Endothelial cell of umbilical vein (primary cell): ENCODE data around the gene AP2B1. TPM values are rescaled to one million over a fixed set of nuclear protein-coding genes. Genes with fewer than 3 reads are reported as not detected.

Experiments used
- BruUV-seq: library from RNA; stranded (reverse); fragments of 400-500 nt; replicated peaks from 2 replicates; lab custom pipeline; 2021; lab: Mats Ljungman, UMichigan
- CTCF ChIA-PET: fragments of 300-600, 350-600 bp; sonication (Branson Sonifier 250); formaldehyde crosslinking; loops from one replicate; lab custom pipeline; 2021; ENCODE audit warnings: antibody characterized with exemption, inconsistent platforms; lab: Charles Lee
- POLR2A ChIA-PET: fragments of 300-600, 350-600 bp; sonication (Branson Sonifier 250); formaldehyde crosslinking; loops from one replicate; lab custom pipeline; 2021; ENCODE audit warnings: antibody characterized with exemption, inconsistent platforms; lab: Charles Lee
- DNase-seq: peaks from one replicate; pipeline ENCODE4 v3.0.0-alpha.2; 2011; ENCODE audit warnings: low read depth, low spot score
- FAIRE-seq: peaks from 2 replicates; lab custom pipeline; 2011; peaks lifted over from hg19 to GRCh38; lab: Jason Lieb, UNC
- H2AFZ ChIP-seq: 2 replicates; pipeline ENCODE4 v1.6.0; 2012; ENCODE audit warnings: low read depth, low read length, control low read depth, inconsistent platforms
- H3K27ac ChIP-seq: 2 replicates; pipeline ENCODE4 v1.5.1; 2011; ENCODE audit warnings: low read depth, mild to moderate bottlenecking, control low read depth, low read length, moderate library complexity; ENCODE audit not compliant: insufficient read depth
- H3K27me3 ChIP-seq, 2 experiments: 2 replicates each; pipeline versions ENCODE4 v1.6.0 to v1.6.1; 2011; ENCODE audit warnings: low read length in 2 of 2, mixed read lengths in 1 of 2; ENCODE audit not compliant: control insufficient read depth in 2 of 2, insufficient read depth in 2 of 2
- H3K36me3 ChIP-seq, 2 experiments: 2 replicates in 1 of 2; 3 replicates in 1 of 2; pipeline ENCODE4 v1.5.1; 2011; ENCODE audit warnings: low read length in 2 of 2, mild to moderate bottlenecking in 1 of 2, moderate library complexity in 1 of 2; ENCODE audit not compliant: control insufficient read depth in 2 of 2, insufficient read depth in 2 of 2; ENCODE audit errors: extremely low read depth in 1 of 2
- H3K4me1 ChIP-seq: 3 replicates; pipeline ENCODE4 v1.5.1; 2011; ENCODE audit warnings: mild to moderate bottlenecking, low read length; ENCODE audit not compliant: control insufficient read depth, insufficient read depth; ENCODE audit errors: extremely low read depth
- H3K4me2 ChIP-seq: 2 replicates; pipeline ENCODE4 v1.6.1; 2011; ENCODE audit warnings: low read length, control low read depth, mixed read lengths; ENCODE audit not compliant: insufficient read depth
- H3K4me3 ChIP-seq, 3 experiments: fragments of 200-600 bp in 1 of 3; sonication (generic), shearing (Covaris generic) in 1 of 3; replicated peaks in 1 of 3; 2 replicates each; pipeline ENCODE4 v1.5.1; 2011 to 2016; ENCODE audit warnings: control low read depth in 3 of 3, low read length in 3 of 3, mild to moderate bottlenecking in 2 of 3, inconsistent platforms in 1 of 3, low read depth in 1 of 3, moderate library complexity in 1 of 3; ENCODE audit not compliant: insufficient read depth in 1 of 3
- H3K79me2 ChIP-seq: 2 replicates; pipeline ENCODE4 v1.6.0; 2012; ENCODE audit warnings: low read length, inconsistent platforms; ENCODE audit not compliant: control insufficient read depth, insufficient read depth
- H3K9ac ChIP-seq: replicated peaks from 2 replicates; pipeline ENCODE3; 2011; ENCODE audit warnings: low read length, control low read depth; ENCODE audit not compliant: insufficient read depth; ENCODE audit errors: extremely low read depth
- H3K9me1 ChIP-seq: replicated peaks from 3 replicates; pipeline ENCODE4 v1.6.0; 2011; ENCODE audit warnings: mild to moderate bottlenecking, low read length; ENCODE audit not compliant: control insufficient read depth, insufficient read depth; ENCODE audit errors: extremely low read depth
- H3K9me3 ChIP-seq: replicated peaks from 2 replicates; pipeline ENCODE4 v1.5.1; 2012; ENCODE audit warnings: low read length, inconsistent platforms; ENCODE audit not compliant: control insufficient read depth, insufficient read depth
- H4K20me1 ChIP-seq: replicated peaks from 2 replicates; pipeline ENCODE3; 2011; ENCODE audit warnings: mild to moderate bottlenecking, low read length; ENCODE audit not compliant: control insufficient read depth, insufficient read depth; ENCODE audit errors: extremely low read depth
- CTCF ChIP-seq, 2 donors: IDR thresholded peaks; 1 replicate in 1 of 2; 2 replicates in 1 of 2; pipeline ENCODE4 v1.5.1; 2011; ENCODE audit warnings: low read length in 2 of 2, mild to moderate bottlenecking in 2 of 2, moderate library complexity in 2 of 2, control low read depth in 1 of 2, inconsistent platforms in 1 of 2, low read depth in 1 of 2; ENCODE audit not compliant: insufficient read depth in 1 of 2; ENCODE audit errors: extremely low read depth in 1 of 2
- EZH2 ChIP-seq: IDR thresholded peaks from 2 replicates; pipeline ENCODE4 v1.6.1; 2012; ENCODE audit warnings: borderline replicate concordance, low read depth, mild to moderate bottlenecking, moderate library complexity, low read length, inconsistent platforms; ENCODE audit not compliant: severe bottlenecking
- FOS ChIP-seq: IDR thresholded peaks from 2 replicates; pipeline ENCODE4 v1.6.1; 2011; ENCODE audit warnings: mild to moderate bottlenecking, low read length, moderate library complexity, borderline replicate concordance; ENCODE audit not compliant: insufficient read depth
- GATA2 ChIP-seq: IDR thresholded peaks from 2 replicates; pipeline ENCODE4 v1.7.0; 2011; ENCODE audit warnings: low read depth, mild to moderate bottlenecking, moderate library complexity, mixed read lengths, low read length; ENCODE audit not compliant: insufficient read length, insufficient read depth
- JUN ChIP-seq: IDR thresholded peaks from 2 replicates; pipeline ENCODE4 v1.6.1; 2011; ENCODE audit warnings: borderline replicate concordance, low read depth; ENCODE audit not compliant: insufficient read length, insufficient read depth
- MAX ChIP-seq: IDR thresholded peaks from 2 replicates; pipeline ENCODE4 v1.6.1; 2011; ENCODE audit not compliant: insufficient read depth, insufficient read length
- MYC ChIP-seq: IDR thresholded peaks from one replicate; pipeline ENCODE4 v1.6.1; 2011; ENCODE audit warnings: mild to moderate bottlenecking, low read depth, low read length
- POLR2A ChIP-seq: IDR thresholded peaks from 2 replicates; pipeline ENCODE4 v1.6.1; 2012; ENCODE audit warnings: low read depth, mild to moderate bottlenecking, control low read depth, low read length
- POLR2AphosphoS5 ChIP-seq: IDR thresholded peaks from 2 replicates; pipeline ENCODE4 v1.6.1; 2012; ENCODE audit warnings: low read depth, mild to moderate bottlenecking, control low read depth, low read length, moderate library complexity; ENCODE audit not compliant: insufficient read depth
- dilution Hi-C: fragments of 300-500 bp; cut with MboI; formaldehyde crosslinking; loops from one replicate; pipeline ENCODE4 v1.15.0; 2019; ENCODE audit warnings: low sequenced_read_pairs; ENCODE audit not compliant: extremely low pct_ligation_motif_present
- intact Hi-C: fragments of 100-400 bp; cut with micrococcal nuclease; formaldehyde crosslinking; loops from one replicate; pipeline ENCODE4 v1.10.0; 2022
- polyA plus RNA-seq, 4 experiments: library from polyadenylated mRNA; depleted of rRNA in 3 of 4; stranded (reverse) in 3 of 4; unstranded in 1 of 4; fragments of >200 nt; gene quantifications; 2 replicates each; pipeline versions ENCODE4 v1.2.1 to v1.2.3, GENCODE V29; 2011 to 2012; ENCODE audit warnings: missing spikeins in 1 of 4
- total RNA-seq: library from RNA; stranded (reverse); gene quantifications from 2 replicates; pipeline ENCODE4 v1.2.3, GENCODE V29; 2021

The AP2B1 gene
- total and polyA plus RNA-seq, 2 donors (not counting 3 experiments of a cell fraction or from before 2014, with no cell fraction given), result 106 to 198 TPM

- POLR2A ChIA-PET, result no interaction called here
These were observed 9.6 kb downstream of the AP2B1 start for GRCh38 chr17:35596530-35597233.

GRCh38 chr17:35597604-35598003, 10.5 kb downstream of the AP2B1 start:
- no peak overlapping the region for H3K27ac ChIP-seq
- TF ChIP-seq POLR2A, result no peak
- TF ChIP-seq GATA2, result no peak
- no peak for TF ChIP-seq JUN
- TF ChIP-seq MAX, result no peak
- TF ChIP-seq EZH2, result no peak
- no peak for TF ChIP-seq CTCF (IDR thresholded peaks at IDR 0.05; ENCODE audit: extremely low read depth in 1 of 2, insufficient read depth in 1 of 2, low read depth in 1 of 2, low read length in 2 of 2)
- TF ChIP-seq FOS, result no peak
- no peak for TF ChIP-seq MYC
- TF ChIP-seq POLR2AphosphoS5, result no peak
- no peaks in the 10 kb centered on the region for H3K27me3 ChIP-seq
- H3K36me3 ChIP-seq, result peaks cover 25 to 33% of the 10 kb centered on the region in 2 experiments
- ChIA-PET CTCF (interaction anchor here (0.7 to 1.4 kb wide), 2 partner anchors 10 to 16 kb away, joined by 3 to 7 read pairs; no protein-coding TSS in a partner anchor), POLR2A (interaction anchor here (0.6 kb wide), 1 partner anchor 13 kb away, joined by 6 read pairs; no protein-coding TSS in a partner anchor)
- FAIRE-seq (no peak), DNase-seq (no peak)
- no peak overlapping the region for H3K9ac ChIP-seq
- intact Hi-C loops (no loop called here), dilution Hi-C loops (no loop called here)
- H4K20me1 ChIP-seq, result peaks cover 2% of the 10 kb centered on the region
- no peak overlapping the region for H3K4me2 ChIP-seq
- no peaks in the 10 kb centered on the region for H3K4me1 ChIP-seq
- H3K9me1 ChIP-seq, result peaks cover 1% of the 10 kb centered on the region
- H2AFZ ChIP-seq, result no peak overlapping the region
- H3K4me3 ChIP-seq, result no peak overlapping the region
- peaks cover 54% of the 10 kb centered on the region for H3K79me2 ChIP-seq
- no peaks in the 10 kb centered on the region for H3K9me3 ChIP-seq
- no TSS peak for BruUV-seq

More at GRCh38 chr17:35596530-35597233, 9.6 kb downstream of the AP2B1 start:
- dilution Hi-C loops (no loop called here), intact Hi-C loops (no loop called here)
- CTCF ChIA-PET, result interaction anchor here (1.4 kb wide), 1 partner anchor 17 kb away, joined by 7 read pairs; no protein-coding TSS in a partner anchor
- no peak overlapping the region for H3K4me3 ChIP-seq
- no peaks in the 10 kb centered on the region for H3K4me1 ChIP-seq
- no peak overlapping the region for H2AFZ ChIP-seq
- FAIRE-seq (no peak), DNase-seq (no peak)
- H3K4me2 ChIP-seq, result no peak overlapping the region
- H3K9me1 ChIP-seq, result no peaks in the 10 kb centered on the region
- H3K27me3 ChIP-seq, result no peaks in the 10 kb centered on the region
- H4K20me1 ChIP-seq, result peaks cover 2% of the 10 kb centered on the region
- peaks cover 25 to 27% of the 10 kb centered on the region in 2 experiments for H3K36me3 ChIP-seq
- no peak overlapping the region for H3K9ac ChIP-seq
- H3K79me2 ChIP-seq, result peaks cover 63% of the 10 kb centered on the region
- H3K27ac ChIP-seq, result no peak overlapping the region
- no peak for TF ChIP-seq POLR2A
- H3K9me3 ChIP-seq, result no peaks in the 10 kb centered on the region
- no TSS peak for BruUV-seq
